Middle frontal gyrus (tissue), 1 donor: ENCODE results near the gene SETD2.
"Not testable (repeated sequence)": the region's sequence is repeated elsewhere in the genome, so short reads cannot be mapped to it uniquely, and the experiment has no call there.

Source experiments
- DNase-seq: peaks from one replicate; pipeline ENCODE4 v3.0.0-alpha.2; 2015; ENCODE audit warnings: low spot score; ENCODE audit errors: extremely low spot score

The SETD2 gene, protein sequence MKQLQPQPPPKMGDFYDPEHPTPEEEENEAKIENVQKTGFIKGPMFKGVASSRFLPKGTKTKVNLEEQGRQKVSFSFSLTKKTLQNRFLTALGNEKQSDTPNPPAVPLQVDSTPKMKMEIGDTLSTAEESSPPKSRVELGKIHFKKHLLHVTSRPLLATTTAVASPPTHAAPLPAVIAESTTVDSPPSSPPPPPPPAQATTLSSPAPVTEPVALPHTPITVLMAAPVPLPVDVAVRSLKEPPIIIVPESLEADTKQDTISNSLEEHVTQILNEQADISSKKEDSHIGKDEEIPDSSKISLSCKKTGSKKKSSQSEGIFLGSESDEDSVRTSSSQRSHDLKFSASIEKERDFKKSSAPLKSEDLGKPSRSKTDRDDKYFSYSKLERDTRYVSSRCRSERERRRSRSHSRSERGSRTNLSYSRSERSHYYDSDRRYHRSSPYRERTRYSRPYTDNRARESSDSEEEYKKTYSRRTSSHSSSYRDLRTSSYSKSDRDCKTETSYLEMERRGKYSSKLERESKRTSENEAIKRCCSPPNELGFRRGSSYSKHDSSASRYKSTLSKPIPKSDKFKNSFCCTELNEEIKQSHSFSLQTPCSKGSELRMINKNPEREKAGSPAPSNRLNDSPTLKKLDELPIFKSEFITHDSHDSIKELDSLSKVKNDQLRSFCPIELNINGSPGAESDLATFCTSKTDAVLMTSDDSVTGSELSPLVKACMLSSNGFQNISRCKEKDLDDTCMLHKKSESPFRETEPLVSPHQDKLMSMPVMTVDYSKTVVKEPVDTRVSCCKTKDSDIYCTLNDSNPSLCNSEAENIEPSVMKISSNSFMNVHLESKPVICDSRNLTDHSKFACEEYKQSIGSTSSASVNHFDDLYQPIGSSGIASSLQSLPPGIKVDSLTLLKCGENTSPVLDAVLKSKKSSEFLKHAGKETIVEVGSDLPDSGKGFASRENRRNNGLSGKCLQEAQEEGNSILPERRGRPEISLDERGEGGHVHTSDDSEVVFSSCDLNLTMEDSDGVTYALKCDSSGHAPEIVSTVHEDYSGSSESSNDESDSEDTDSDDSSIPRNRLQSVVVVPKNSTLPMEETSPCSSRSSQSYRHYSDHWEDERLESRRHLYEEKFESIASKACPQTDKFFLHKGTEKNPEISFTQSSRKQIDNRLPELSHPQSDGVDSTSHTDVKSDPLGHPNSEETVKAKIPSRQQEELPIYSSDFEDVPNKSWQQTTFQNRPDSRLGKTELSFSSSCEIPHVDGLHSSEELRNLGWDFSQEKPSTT (N-terminal part only)

GRCh38 chr3:47164007-47164881, at the start of gene SETD2:
SETD2 (minus strand) TSS chr3:47164113; CDS start chr3:47163924, 189 bp downstream.
- peak; percentile 87 for DNase-seq

DNA sequence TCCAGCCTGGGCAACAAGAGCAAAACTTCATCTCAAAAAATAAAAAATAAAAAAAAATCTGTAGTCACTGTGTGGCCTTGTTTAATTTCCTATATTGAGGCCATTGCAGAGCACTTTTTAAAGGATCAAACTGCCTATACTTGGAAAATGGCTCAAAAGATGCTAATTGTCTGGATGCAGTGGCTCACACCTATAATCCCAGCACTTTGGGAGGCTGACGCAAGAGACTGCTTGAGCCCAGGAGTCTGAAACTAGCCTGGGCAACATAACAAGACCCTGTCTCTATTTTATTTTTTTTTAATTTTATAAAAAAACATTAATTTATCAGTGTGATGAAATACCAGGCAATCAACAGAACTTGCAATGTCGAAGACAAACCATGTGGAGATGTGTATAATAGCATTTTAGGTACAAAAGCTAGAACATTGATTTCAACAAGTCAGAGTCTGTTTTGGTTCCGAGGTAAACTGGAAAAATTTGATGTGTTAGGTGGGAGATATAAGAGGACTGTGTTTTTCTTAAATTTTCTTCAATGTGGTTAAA, 47.0 kb upstream of the SETD2 start:
- DNase-seq: no peak

- not testable (repeated sequence) for DNase-seq
These were observed 42.1 kb upstream of the SETD2 start for GRCh38 chr3:47206022-47206421.

- no peak for DNase-seq
These were observed 41.0 kb upstream of the SETD2 start for GRCh38 chr3:47204875-47205274.

DNA sequence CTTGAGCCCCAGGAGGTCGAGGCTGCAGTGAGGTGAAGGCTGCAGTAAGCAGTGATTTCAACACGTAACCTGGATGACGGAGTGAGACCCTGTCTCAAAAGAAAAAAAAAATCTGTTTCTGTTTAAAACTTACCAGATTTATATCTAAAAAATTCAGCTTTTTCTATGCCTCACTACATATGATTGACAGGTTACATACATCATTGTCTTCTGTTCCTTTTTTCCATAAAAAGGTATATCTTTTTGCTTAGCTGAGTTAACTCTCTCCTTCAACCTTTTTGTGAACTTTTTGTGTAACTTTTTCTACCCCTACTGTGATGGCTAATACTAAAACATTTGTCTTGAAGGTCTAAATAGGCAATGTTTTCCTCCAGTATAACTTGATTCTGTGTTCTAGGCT, 38.6 kb upstream of the SETD2 start:
- no peak for DNase-seq

DNA sequence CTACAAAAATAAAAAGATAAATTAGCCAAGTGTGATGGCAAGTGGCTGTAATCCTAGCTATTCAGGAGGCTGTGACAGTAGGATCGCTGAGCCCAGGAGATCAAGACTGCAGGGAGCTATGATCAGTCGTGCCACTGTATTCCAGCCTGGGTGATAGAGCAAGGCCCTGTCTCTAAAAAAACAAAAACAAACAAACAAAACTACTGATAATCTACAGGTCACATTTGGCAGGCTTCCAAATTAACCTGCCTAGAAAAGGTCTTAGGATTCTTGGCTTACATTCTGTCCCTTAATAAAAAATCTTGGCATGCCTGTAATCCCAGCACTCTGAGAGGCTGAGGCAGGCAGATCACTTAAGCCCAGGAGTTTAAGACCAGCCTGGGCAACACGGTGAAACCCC, 33.4 kb upstream of the SETD2 start:
- DNase-seq: no peak

DNA sequence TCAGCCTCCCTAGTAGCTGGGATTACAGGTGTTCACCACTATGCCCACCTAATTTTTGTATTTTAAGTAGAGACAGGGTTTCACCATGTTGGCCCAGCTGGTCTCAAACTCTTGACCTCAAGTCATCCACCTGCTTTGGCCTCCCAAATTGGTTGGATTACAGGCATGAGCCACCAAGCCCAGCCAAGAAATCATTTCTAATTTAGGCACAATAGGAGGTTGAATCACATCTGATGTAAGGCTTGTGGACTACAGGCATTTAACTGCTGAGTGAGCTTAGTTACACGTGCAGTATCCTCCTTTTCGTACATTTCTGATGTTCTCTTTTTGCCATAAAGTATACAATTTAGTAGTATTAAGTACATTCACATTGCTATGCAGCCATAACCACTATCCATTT, 31.1 kb upstream of the SETD2 start:
- DNase-seq: no peak

DNA sequence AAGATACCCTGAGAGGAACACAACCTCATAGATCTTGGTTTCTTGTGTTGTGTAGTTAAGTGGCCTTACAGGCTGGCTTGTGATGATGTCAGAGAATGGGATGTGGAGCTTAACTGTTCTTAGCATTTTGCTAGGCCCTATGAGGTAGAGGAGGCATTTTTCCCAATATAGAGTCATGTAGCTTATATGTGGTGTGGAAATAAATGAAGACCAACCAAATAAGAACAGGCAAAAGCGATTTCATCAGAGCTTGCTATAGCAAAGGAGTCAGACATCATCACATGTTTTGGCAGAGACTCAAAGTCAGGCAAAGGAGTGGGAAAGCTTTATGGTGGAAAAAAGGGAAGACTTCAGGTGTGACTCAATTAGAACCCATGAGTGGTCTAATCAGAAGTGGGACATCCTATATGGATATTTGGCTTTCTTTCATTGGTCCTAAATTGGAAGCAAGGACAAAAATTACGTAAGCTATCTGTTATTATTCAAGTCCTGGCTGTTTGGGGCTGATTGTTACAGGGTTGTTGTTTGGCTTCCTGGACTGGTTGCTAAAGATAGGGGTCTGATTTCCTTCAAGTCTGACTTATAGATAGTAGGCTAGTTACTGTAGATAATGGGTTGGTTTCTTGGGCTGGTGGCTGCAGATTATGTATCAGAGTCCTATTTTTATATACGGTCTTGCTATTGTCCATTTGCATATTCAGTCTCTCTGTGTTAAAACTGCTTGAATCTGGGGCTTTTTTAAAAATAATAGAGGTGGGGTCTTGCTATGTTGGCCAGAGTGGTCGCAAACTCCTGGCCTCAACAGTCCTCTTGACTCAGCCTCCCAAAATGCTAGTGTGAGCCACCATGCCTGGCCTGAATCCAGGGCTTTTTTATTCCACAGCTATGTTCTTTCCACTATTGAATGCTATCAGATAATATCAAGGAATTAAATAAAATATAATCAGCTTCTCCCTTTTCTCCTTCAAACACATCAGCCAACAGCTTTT, 30.3 kb upstream of the SETD2 start:
- DNase-seq: no peak

DNA sequence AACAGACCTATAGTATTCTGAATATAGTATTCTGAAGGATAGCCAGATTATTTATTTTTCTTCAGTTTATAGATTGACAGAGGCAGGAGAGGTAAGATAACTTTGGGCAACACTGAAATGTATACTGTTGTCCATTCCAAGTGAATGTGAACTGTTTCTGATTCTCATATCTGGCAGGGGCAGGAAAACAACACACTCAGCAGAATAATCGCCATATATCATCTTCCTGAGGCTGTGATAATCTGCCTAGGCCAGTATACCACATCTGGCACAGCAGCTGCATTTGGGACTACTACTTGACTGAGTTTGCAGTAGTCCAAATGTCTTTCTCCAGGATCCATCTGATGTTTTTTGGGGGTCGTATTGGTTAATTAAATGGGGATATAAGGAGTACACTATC, 22.4 kb upstream of the SETD2 start:
- DNase-seq: no peak

- DNase-seq: not testable (repeated sequence)
These were observed 17.8 kb upstream of the SETD2 start for GRCh38 chr3:47181685-47182084.

- not testable (repeated sequence) for DNase-seq
These were observed 16.1 kb upstream of the SETD2 start for GRCh38 chr3:47180011-47180410.

DNA sequence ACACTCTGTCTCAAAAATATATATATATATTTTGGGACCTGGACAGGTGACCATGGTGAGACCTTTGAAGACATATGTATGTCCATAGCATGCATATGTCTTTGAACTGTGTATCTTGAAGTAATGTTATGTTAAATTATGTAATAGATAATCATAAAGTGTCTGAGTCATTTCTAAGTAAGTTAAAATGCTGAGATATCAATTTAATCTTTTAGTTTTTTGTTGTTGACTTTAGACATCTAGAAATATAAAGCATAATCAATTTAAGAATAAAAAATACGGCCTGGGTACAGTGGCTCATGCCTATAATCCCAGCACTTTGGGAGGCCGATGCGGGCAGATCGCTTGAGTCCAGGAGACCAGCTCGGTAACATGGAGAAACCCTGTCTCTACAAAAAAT, 12.7 kb upstream of the SETD2 start:
- no peak for DNase-seq

GRCh38 chr3:47163169-47164006, 525 bp downstream of the SETD2 start:
- no peak for DNase-seq

- DNase-seq: no peak
These were observed 1.2 kb downstream of the SETD2 start for GRCh38 chr3:47162697-47163168.

GRCh38 chr3:47161983-47162696, 1.8 kb downstream of the SETD2 start:
- DNase-seq: no peak

DNA sequence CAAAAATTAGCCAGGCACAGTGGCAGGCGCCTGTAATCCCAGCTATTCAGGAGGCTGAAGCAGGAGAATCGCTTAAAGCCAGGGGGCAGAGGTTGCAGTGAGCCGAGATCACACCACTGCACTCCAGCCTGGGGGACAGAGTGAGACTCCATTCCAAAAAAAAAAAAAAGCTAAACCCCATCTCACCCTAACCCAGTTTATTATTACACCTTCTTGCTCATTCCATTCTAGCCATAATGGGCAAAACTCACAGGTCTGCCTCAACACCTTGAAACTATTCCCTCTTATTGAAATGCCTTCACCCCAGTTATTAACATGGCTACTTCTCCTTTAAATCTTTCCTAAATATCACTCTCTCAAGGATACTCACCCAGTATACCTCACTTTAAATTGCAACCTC, 4.1 kb downstream of the SETD2 start:
- DNase-seq: no peak

DNA sequence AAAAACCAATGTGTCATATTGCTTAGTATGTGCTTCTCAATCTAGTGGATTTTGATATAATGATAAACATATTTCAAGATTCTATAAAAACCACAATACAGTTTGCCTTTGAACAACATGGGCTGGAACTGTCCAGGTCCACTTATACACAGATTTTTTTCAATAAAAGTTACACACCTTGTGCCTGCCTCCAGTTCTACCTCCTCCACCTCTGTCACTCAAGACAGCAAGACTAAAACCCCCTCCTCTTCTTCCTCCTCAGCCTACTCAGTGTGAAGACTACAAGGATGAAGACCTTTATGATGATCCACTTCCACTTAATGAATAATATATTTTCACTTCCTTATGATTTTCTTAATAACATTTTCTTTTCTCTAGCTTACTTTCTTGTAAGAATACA, 5.7 kb downstream of the SETD2 start:
- no peak for DNase-seq
